Uterus (tissue), 4 donors: Measurements from ENCODE around the gene TAF8. TPM values are rescaled to one million over a fixed set of nuclear protein-coding genes. Genes with fewer than 3 reads are reported as not detected.

Experiments used
- DNase-seq, 2 donors: peaks; one replicate each; pipeline ENCODE4 v3.0.0-alpha.2; 2019 to 2020
- H3K27ac ChIP-seq, 2 donors: fragments of 200-600 bp; sonication (generic); 1 replicate in 1 of 2; 2 replicates in 1 of 2; pipeline ENCODE4 v1.5.1; 2016 to 2018
- H3K27me3 ChIP-seq, 2 donors: fragments of 200-600 bp; sonication (generic); one replicate each; pipeline ENCODE4 v1.5.1; 2018 to 2019; ENCODE audit warnings: control low read depth in 1 of 2
- H3K36me3 ChIP-seq, 2 donors: fragments of 200-600 bp; sonication (generic); one replicate each; pipeline ENCODE4 v1.5.1; 2019; ENCODE audit warnings: control low read depth in 1 of 2
- H3K4me1 ChIP-seq, 2 donors: fragments of 200-600 bp; sonication (generic); one replicate each; pipeline ENCODE4 v1.5.1; 2018 to 2019; ENCODE audit warnings: control low read depth in 1 of 2
- H3K4me3 ChIP-seq, 2 donors: fragments of 200-600 bp; sonication (generic); 1 replicate in 1 of 2; 2 replicates in 1 of 2; pipeline ENCODE4 v1.5.1; 2018 to 2019; ENCODE audit warnings: mild to moderate bottlenecking in 1 of 2
- H3K9me3 ChIP-seq, 2 donors: fragments of 200-600 bp; sonication (generic); one replicate each; pipeline ENCODE4 v1.5.1; 2019; ENCODE audit warnings: control low read depth in 1 of 2
- CTCF ChIP-seq, 4 experiments: fragments of 200-600 bp in 2 of 4; fragments of 450-650 bp in 2 of 4; sonication (generic) in 2 of 4; IDR thresholded peaks; one replicate each; pipeline ENCODE4 v1.5.1; 2016 to 2019; ENCODE audit warnings: antibody characterized with exemption in 4 of 4, mild to moderate bottlenecking in 2 of 4, moderate library complexity in 1 of 4
- POLR2A ChIP-seq, 2 donors: fragments of 450-650 bp; IDR thresholded peaks; one replicate each; pipeline ENCODE4 v1.6.1; 2016; ENCODE audit warnings: antibody characterized with exemption in 2 of 2, mild to moderate bottlenecking in 1 of 2, moderate library complexity in 1 of 2
- intact Hi-C: fragments of 100-400 bp; cut with DNase I; formaldehyde crosslinking; loops from one replicate; pipeline ENCODE4 v1.15.1; 2023; ENCODE audit warnings: low total_unique reads
- total RNA-seq, 4 donors: library from RNA; depleted of rRNA in 3 of 4; stranded (reverse); fragments of >200 nt in 3 of 4; gene quantifications; one replicate each; pipeline versions ENCODE4 v1.1.0 to v1.2.4, GENCODE V29; 2014 to 2023
- donor health status: DM: yes; HTN: yes; CAD: no.

The TAF8 gene
- total RNA-seq, 4 donors from 2014 or later = 16.0 to 45.6 (median 37.5) TPM

GRCh38 chr6:42073287-42073686 lies 23.0 kb downstream of the TAF8 start:
- no peak for DNase-seq
- H3K9me3 ChIP-seq = no peaks in the 10 kb centered on the region
- TF ChIP-seq POLR2A (IDR thresholded peaks at IDR 0.05) (no peak), CTCF (IDR thresholded peaks at IDR 0.05) (no peak)
- no peaks in the 10 kb centered on the region for H3K36me3 ChIP-seq
- H3K4me3 ChIP-seq = no peak overlapping the region
- H3K4me1 ChIP-seq = no peaks in the 10 kb centered on the region
- H3K27me3 ChIP-seq = no peaks in the 10 kb centered on the region
- no peak overlapping the region for H3K27ac ChIP-seq
- intact Hi-C loops = no loop called here

GRCh38 chr6:42075159-42075838 lies 25.0 kb downstream of the TAF8 start:
- peak; percentile 75 to 77 for DNase-seq
- intact Hi-C loops = loop anchor here (5.0 kb wide), 1 partner anchor 87 kb away; no protein-coding TSS in a partner anchor
- no peak overlapping the region for H3K27ac ChIP-seq

GRCh38 chr6:42078386-42078785 lies 28.1 kb downstream of the TAF8 start:
- no peak overlapping the region for H3K4me3 ChIP-seq
- H3K36me3 ChIP-seq = no peaks in the 10 kb centered on the region
- H3K9me3 ChIP-seq = no peaks in the 10 kb centered on the region
- no peak for TF ChIP-seq CTCF (IDR thresholded peaks at IDR 0.05)
- TF ChIP-seq POLR2A (IDR thresholded peaks at IDR 0.05) = no peak
- no peaks in the 10 kb centered on the region for H3K4me1 ChIP-seq
- no peaks in the 10 kb centered on the region for H3K27me3 ChIP-seq
- no peak overlapping the region for H3K27ac ChIP-seq
- DNase-seq = no peak
- intact Hi-C loops = loop anchor here (5.0 kb wide), 1 partner anchor 84 kb away; no protein-coding TSS in a partner anchor

More at GRCh38 chr6:42075159-42075838, 25.0 kb downstream of the TAF8 start:
- Histone ChIP-seq H3K27me3 (no peaks in the 10 kb centered on the region), H3K4me1 (no peaks in the 10 kb centered on the region), H3K9me3 (no peaks in the 10 kb centered on the region), H3K4me3 (no peak overlapping the region), H3K36me3 (no peaks in the 10 kb centered on the region)
- TF ChIP-seq POLR2A (IDR thresholded peaks at IDR 0.05) (no peak), CTCF (IDR thresholded peaks at IDR 0.05) (peak; percentile 73 to 83 (median 80))

- Histone ChIP-seq H3K36me3 (no peaks in the 10 kb centered on the region), H3K4me1 (no peaks in the 10 kb centered on the region), H3K9me3 (no peaks in the 10 kb centered on the region), H3K27ac (no peak overlapping the region), H3K27me3 (no peaks in the 10 kb centered on the region), H3K4me3 (no peak overlapping the region)
- no peak for TF ChIP-seq CTCF (IDR thresholded peaks at IDR 0.05)
- no peak for TF ChIP-seq POLR2A (IDR thresholded peaks at IDR 0.05)
- intact Hi-C loops = loop anchor here (5.0 kb wide), 1 partner anchor 82 kb away; no protein-coding TSS in a partner anchor
- no peak for DNase-seq
Observed at GRCh38 chr6:42079941-42080464, 29.7 kb downstream of the TAF8 start.

- DNase-seq = no peak
- Histone ChIP-seq H3K27ac (no peak overlapping the region), H3K9me3 (no peaks in the 10 kb centered on the region), H3K27me3 (no peaks in the 10 kb centered on the region), H3K36me3 (no peaks in the 10 kb centered on the region), H3K4me3 (no peak overlapping the region), H3K4me1 (no peaks in the 10 kb centered on the region)
- intact Hi-C loops = no loop called here
- TF ChIP-seq POLR2A (IDR thresholded peaks at IDR 0.05) = no peak
- no peak for TF ChIP-seq CTCF (IDR thresholded peaks at IDR 0.05)
Observed at GRCh38 chr6:42083530-42083929, 33.2 kb downstream of the TAF8 start.
